Hindlimb muscle (tissue), 1 donor: ENCODE measurements around the gene CACNA1C. TPM values are rescaled to one million over a fixed set of nuclear protein-coding genes. Genes with fewer than 3 reads are reported as not detected.

ENCODE experiments used
- DNase-seq: peaks from one replicate; pipeline ENCODE4 v3.0.0-alpha.2; 2013
- polyA plus RNA-seq: library from polyadenylated mRNA; unstranded; fragments of 120-200 nt; gene quantifications from one replicate; pipeline ENCODE4 v1.2.1, GENCODE V29; 2013; ENCODE audit not compliant: insufficient read length

The CACNA1C gene
- polyA plus RNA-seq, 1 donor, result 3.4 TPM

DNA sequence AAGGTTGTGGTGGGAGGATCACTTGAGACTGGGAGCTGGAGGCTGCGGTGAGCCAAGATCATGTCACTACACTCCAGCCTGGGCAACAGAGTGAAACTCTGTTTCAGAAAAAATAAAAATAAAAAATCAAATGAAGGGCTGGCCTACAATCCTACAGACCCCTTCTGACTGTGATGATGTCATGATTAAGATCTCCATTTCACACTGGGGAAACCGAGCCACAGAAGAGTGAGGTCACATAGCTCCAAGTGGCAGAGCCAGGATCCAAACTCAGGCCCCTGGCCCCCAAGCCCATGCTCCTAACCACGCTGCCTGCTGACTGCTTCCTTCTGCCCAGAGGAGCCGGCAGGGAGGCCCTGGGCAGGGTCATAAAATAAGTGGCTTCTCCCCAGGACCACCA lies 483.9 kb downstream of the CACNA1C start:
- DNase-seq, result no peak

DNA sequence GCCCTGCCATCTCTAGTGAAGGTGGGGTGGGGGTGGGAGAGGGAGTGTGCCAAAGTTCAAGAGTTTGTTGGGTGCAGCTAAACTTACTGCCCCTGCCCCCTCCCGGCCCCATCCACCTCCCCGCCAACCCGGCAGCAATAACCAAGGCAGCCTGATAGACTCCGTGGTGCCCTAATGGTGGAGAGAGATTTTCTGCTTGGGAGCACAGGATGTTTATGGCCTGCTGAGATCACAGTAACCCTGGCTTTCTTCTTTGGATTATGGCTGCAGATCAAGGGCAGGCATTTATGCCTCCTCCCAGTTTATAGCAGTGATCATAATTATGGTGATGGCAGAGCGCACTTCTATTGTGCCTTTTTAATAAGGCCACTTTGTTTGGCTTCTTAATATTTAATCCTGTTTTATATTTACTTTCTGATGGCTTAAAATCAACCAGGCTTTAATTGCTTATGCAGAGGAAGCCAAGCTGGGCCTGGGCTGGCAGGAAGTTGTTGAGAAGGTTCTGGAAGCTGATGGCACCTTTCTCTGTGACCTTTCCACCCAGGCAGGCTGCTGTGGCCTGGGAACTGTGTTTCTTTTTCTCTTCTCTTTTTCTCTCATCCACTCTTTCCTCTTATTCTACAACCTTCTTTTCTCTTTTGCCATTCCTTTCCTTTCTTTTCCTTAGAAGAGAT lies 485.2 kb downstream of the CACNA1C start:
- DNase-seq, result no peak

DNA sequence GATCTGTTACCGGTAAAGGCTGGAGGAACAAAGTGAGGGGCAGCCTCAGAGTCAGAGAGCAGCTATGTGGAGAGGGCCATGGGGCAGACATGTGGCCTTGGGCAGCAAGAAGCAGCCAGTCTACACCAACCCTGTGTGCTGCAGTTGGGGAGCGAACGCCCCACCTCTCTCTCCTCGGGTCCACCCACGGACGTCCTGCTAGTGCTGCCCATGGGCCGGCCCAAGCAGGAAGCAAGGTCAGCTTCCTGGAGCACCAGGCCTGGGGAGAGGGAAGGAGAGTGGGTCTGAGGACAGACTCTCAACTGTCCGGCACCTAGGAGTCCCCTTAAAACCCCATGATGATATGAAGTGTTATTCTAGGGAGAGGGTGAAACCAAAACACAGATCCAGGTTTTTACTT lies 487.2 kb downstream of the CACNA1C start:
- no peak for DNase-seq

DNA sequence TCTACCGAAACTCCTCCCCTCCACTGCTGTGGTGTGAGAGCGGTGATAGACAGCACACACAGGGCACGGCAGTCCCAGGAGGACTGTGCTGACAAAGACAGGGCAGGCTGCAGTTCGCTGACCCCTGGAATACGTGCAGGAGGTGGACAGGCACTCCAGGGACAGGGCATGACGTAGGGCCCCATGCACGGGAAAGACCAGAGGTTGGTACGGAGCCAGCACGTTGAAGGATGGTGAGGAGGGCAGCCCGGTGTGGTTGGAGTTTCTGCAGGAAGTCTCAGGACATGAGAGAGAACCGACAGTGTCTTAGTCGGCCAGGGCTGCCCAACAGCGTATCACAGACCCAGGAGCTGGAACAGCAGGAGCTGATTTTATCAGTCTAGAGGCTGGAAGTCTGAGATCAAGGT lies 487.8 kb downstream of the CACNA1C start:
- no peak for DNase-seq

DNA sequence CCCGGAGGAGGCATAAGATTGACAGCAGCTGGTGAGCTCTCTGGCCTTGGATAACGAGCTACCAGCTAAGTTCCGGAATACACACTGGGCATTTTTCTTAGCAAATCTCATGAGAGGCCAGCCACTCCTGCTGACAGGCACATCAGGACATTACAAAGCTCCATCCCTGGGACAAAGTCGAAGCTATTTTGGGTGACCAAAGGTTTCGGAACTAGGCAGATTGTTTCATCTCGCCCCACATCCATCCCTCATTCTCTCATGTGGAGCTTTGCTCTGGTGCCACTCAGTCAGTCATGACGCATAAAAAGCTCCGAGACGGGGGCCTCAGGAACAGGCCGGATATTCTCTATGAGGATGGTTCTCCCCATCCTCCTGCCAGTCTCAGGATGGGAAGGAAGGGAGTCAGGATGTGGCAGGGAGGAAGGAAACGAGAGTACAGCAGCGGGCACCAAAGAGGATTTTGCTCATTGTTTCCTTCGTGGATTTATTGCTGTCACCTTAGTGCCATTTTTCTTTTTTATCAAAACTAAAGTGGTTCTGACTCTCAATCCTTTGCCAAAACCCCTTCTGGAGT lies 488.9 kb downstream of the CACNA1C start:
- DNase-seq, result no peak

DNA sequence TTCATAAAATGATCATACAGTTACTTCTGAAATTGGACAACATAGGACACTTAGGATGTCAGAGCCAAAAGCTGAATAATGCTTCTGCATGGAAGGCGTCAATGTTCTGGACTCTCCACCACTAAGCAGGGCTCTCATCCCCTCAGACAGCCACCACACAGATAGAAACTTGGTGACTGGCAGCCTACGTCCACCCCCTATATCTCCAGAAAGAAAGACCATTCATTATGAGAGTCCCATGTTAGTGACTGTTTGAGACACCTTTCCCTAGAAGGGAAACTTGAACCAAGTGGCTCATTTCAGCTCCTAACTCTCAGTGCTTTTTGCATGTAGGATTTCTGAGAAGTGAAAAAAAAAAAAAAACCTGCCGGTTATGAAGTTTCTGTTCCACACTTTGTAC lies 491.0 kb downstream of the CACNA1C start:
- DNase-seq, result no peak

DNA sequence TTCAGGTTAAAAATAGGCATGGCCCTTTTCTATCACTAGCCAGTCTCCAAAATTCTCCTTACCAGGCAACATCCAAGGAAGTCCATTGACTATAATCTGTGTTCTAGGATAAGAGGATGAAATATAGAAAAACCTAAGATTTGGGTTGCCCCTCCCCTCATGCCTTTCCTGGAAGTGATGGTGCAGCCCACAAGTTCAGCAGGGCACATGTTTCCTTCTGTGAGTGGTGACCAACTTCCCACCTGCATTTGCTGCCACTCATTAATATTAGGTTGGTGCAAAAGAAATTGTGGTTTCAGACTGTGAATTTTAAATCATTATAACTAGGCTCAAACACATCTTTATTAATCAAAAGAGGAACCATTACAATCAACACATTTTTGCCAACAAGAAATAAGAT lies 491.4 kb downstream of the CACNA1C start:
- DNase-seq, result no peak

DNA sequence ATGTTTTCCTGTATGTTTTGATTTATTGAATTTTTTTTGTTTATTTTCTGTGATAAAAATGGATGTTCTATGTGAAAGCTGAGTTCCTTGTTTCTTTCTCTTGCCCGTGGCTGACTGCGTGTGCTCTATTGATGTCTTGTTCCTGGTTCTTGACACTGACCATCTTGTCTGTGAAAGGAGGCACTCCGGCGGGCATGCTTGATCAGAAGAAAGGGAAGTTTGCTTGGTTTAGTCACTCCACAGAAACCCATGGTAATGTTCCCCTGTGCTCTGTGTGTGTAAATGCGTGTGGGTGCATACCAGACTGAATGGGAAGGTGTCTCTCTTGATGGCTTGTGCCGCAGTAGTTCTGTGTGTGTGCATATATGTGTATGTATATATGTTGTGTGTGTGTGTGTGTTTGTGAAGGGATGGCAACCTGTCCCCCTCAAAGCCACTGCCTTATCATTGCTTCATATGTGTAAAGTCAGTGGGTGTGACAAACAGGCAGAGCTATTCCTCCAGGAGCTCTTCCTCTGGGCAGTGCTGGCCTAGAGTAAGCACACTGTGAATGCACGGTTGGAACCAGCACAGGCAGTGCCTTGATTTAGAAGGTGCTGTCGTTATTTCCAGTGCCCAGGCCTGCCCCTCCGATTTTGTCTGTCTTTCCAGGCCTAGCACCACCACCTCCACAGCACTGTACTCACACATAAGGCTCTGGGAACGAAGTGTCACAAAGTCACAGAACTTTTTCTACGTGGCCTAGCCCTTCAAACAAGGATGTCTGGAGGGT lies 494.7 kb downstream of the CACNA1C start:
- DNase-seq, result no peak

DNA sequence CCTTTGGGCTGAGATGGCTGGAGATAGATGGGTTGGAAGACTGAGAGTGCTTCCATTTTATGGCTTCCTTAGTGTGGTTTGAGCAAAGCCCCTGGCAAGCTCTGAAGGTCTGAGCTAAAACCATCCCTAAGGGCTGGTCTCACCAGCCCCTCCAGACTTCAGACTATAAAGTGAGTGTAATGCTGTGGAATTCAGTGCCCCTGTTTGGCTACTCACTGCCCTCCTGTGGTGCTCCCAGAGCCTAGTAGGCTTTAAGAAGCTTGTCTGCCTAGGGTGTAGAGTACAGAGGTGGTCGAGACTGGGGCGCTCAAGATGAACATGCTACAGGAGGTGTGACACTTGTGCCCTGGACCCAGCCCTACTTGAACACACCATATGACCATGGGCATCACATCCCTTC lies 495.3 kb downstream of the CACNA1C start:
- no peak for DNase-seq

DNA sequence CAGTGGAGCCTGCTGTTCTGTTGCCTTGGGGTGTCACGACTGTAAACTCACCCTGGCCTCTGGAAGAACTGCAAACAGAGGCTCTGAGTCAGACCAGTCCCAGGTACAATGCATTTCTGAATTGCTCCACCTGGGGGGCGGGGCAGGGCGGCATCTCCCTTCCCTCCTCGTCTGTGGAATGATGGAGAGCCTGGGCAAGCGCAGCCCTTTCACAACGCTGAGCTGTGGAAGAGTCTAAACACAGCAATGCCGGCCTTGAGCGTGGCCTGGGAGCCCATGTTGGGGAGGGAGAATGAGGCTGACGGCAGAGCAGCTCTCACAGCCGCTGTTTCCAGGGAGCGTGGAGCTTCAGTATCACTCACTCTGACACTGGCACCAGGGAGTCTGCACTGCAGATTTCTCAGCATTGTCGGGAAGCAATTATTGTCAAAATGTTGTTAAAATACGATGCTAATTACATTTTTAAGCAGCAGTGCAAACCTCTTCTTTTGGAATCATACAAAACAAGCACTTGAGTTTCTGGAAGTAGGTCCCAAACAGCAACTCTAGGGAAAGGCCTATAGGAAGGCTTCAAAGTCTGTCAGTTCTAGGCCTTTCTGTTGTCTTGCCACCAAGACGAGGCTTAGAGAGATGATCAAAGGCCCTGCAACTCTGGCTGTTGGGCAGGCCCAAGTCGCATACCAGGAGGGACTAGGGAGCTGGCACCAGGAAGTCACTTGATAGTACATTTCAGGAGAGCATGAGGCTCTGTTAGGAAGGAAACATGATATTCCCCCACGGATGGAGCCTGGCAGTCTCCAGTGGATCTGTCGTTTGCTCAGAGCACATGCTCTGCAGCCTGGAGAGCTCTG lies 498.0 kb downstream of the CACNA1C start:
- DNase-seq, result no peak

DNA sequence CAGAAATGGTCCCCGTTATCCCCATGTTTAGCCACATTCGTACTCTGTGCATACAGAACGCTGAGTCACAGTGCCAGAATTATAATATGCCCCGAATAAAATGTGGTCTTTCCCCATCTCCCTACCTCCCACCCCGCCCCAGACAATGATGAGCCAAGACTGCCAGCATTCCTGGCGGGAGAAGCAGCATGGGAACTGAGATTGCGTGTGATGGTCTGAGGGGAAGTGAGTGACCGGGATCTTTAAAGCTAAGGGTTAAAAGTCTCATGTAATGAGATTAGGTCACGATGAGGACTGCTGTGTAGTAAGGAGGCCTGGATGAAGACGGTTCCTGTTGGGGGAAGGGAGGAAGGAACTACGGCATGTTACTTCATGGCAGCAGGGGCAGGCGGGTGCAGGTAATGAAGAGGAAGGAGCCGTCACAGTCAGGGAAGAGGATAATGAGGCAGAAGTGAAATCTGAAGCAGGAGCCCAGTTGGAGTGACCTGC lies 498.7 kb downstream of the CACNA1C start:
- DNase-seq, result no peak

DNA sequence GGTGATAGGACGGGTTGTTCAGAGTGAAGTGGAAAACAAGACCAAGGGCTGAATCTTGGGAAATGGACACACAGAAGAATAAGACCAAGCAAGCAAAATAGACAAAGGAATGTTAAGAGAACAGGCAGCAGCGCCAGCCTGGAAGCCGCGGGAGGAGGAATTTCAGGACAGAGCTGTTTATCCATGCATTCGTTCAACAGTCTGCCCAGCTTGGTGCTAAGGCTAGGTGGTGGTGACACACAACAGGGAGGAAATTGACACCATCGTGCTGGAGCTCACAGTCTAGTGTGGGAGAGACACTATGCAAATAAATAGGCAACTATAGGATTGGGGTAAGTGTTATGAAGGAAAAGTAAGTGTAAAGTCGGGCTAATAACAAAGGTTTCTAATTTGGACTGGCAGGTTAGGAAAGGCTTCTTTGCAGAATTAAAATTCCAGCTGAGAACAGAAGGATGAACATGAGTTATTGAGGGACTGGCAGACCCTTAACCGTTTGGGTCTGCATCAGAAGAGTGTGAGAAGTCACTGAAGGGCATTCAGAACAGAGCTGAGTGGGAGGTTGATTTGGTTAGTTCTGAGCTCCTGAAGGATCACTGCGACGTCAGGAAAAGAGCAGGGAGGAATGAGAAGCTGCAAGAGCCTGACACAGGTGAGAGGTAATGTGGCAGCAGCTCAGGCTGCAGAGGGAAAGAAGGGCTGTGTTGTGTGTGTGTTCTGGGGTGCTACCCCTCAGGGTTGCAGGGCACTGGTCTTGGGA lies 499.4 kb downstream of the CACNA1C start:
- DNase-seq, result no peak

DNA sequence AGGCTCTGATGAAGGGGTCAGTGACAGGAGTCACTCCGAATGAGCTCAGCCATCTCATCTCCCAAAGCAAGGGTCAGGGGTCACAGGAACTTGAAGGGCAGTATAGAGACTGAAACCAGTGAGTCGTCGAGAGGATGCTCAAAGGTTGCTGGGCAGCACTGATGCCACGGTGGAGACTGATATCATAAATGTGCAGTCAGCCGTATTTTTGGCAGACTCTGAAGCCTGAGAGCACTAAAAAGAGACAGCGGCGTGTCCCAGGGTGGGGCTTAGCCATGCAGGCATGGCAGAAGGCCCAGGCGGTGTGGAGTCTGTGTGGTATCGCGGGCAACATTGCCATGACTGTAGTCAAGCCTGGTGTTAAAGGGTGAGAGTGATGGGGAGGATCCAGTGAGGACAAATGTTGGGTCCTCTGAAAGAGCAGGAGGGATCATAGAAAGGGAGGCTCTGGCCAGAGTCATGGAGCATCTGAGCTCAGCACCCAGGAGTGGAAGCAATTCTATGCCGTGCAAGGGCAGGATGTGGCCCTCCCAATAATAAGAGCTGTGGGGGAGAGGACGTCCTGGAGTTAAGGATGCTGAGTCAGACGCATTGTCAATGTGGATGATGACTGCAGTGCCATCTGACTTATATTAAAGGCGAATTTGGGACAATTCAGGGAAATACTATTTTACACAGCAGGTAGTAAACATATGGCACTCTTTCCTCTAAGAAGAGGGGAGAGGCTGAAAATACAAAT lies 500.8 kb downstream of the CACNA1C start:
- DNase-seq, result no peak

DNA sequence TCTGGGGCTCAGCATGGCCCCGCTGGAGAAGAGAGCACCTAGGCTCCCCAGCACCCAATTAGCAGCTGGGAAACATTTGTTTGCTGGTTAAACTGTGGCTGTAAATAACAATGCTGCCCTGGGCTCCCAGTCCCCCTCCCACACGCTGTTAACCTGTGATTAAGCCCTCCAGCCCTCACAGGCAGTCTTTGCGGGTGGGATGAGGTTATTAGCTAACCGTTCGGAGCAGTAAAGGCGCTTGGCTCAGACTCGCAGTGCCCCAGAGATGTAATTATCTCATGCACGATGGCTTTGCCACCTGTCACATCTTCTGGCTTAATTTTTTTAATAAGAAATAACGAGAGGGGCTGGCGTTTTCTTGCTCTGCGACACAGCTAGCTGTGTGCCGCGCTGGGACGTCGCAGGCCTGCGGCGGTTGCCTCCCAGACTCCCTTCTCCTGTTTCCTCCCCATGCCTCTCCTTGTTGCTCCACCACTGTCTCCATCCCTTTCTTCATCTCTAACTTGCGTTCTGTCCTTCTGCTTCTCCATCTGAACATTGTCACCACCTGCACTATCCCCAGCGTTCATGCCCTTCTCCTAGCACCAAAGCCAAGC lies 502.8 kb downstream of the CACNA1C start:
- DNase-seq, result no peak

DNA sequence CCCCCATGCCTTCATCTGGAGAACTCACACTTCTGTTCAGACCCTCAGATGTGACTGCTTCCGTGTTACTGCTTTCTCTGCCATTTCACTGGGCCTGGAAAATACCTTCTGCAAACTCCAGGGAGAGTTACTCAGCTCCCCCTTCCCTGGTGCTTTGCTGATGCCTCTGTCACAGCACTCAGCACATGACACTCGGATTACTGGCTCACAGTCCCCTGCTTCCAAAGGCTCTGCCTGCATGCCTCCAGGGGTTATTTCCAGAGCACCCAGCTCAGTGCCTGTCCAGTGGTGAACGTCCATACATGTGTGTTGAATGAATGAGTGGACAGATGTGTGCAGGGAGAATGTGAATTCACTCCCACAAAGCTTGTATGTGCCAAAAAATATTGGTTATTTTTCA lies 504.8 kb downstream of the CACNA1C start:
- DNase-seq, result no peak

DNA sequence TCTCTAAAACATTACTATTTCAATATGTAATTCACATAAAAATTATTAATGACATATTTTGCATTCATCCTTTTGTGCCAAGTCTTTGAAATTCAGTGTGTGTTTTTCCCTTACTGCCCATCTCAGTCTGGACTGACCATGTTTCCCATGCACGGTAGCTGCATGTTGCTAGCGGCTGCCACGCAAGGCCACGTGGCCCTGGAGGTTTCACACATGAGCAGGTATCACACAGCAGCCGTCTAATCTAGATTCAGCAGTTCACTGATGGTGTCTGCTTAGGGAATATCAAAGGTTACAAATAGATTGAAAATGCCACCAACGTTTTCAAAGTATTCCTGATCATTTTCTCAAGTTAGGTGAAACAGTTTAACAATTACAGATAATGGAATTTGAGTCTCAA lies 507.1 kb downstream of the CACNA1C start:
- DNase-seq, result no peak

DNA sequence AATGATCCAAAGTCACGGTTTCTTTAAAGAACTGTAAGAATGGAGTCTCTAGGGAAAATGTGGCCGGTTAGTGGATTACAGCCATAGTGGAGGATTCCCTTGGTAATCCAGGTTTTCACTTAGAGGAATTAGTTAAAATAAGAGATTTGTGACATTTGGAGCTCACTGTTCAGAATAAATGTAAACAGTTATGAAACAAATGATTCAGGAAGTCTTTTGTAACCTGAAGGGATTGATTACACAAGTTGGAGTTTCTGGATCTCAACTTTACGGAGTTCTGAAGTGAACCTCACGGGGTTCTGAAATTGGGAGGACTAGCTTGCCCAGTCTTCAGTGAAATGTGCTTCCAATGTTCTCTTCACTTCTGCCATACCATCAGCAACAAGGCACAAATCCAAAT lies 507.6 kb downstream of the CACNA1C start:
- DNase-seq, result no peak

DNA sequence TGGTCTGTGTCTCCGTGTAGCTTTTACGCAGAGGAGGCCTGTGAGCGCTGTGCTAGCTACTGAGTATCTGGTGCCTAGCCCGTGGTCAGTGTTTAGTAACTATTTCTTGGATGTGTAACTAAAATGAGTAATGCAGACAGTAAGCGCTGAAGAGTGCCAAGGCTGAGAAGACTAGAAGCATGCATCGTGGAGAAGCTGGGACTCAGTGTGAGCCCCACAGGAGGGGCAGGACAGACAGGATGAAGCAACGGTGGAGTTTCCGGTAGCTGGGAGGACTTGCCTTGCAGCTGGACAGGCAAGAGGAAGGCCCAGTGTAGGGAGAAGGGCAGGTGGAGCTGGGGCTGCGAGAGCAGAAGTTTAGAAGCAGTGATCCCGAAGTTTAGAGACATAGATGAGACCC lies 508.6 kb downstream of the CACNA1C start:
- DNase-seq, result no peak

DNA sequence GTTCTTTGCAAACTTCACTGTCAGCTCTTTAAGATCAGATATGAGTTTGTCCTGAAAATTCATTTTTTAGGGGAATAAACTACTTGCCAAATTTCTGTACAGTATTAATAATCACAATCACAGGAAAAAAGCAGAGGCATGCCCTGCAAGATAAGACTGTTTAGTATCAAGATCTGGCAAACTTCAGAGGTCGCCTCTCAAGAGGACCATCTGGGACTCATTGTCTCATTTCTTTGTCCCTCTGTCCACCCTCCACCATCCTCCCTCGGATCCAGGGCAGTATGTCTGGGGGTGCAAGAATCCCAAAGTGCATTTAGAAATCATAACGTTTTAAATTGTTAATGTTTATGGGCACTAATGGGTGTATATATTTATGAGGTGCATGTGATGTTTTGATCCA lies 509.6 kb downstream of the CACNA1C start:
- no peak for DNase-seq

DNA sequence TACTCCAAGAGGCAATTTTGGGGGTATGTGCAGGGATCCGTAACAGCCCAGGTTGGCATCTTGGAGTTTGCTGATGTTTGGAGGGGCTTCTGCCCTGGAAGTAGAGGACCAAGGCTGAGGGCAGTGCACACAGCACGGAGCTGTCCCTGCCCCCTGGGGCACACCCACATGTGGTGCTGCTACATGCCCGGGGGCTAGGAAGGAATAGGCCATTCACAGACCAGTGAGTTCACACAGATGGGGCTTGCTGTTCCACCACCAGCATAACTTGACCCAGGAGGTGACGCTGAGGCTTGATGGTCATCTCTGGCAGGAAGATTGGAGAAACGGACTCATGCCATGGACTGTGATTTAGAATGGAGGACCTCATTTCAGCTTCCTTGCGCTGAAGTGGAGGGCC lies 510.9 kb downstream of the CACNA1C start:
- DNase-seq, result no peak

DNA sequence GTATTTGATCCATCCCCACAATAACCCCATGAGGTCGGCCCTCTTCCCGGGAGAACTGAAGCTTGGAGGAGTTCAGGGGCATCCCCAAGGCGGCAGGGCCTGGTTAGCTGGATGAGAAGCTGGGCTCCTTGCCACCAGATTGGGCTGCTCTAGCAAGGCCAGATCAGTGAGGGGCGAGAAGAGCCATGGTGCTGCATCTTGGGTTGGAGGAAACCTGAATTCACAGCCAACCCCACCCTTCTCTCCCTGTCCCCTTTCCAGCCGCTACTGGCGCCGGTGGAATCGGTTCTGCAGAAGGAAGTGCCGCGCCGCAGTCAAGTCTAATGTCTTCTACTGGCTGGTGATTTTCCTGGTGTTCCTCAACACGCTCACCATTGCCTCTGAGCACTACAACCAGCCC lies 513.4 kb downstream of the CACNA1C start:
- no peak for DNase-seq
